Suprapubic skin (tissue), 4 donors: ENCODE measurements around the gene RHBDF1.

Experiments used
- POLR2A ChIP-seq, 2 donors: fragments of 450-650 bp; IDR thresholded peaks; one replicate each; pipeline ENCODE4 v1.6.1; 2017; ENCODE audit warnings: antibody characterized with exemption in 2 of 2, mild to moderate bottlenecking in 2 of 2, moderate library complexity in 2 of 2
- POLR2AphosphoS5 ChIP-seq, 3 donors: sonication (generic); formaldehyde crosslinking; IDR thresholded peaks; one replicate each; pipeline ENCODE4 v1.6.1; 2017; ENCODE audit warnings: antibody characterized with exemption in 3 of 3
- TF ChIP-seq, protein P1 (sequence below), 2 donors: fragments of 200-600 bp in 1 of 2; fragments of 450-650 bp in 1 of 2; sonication (generic) in 1 of 2; IDR thresholded peaks; one replicate each; pipeline ENCODE4 v1.5.1; 2016 to 2019; ENCODE audit warnings: antibody characterized with exemption in 2 of 2, mild to moderate bottlenecking in 1 of 2, moderate library complexity in 1 of 2

DNA sequence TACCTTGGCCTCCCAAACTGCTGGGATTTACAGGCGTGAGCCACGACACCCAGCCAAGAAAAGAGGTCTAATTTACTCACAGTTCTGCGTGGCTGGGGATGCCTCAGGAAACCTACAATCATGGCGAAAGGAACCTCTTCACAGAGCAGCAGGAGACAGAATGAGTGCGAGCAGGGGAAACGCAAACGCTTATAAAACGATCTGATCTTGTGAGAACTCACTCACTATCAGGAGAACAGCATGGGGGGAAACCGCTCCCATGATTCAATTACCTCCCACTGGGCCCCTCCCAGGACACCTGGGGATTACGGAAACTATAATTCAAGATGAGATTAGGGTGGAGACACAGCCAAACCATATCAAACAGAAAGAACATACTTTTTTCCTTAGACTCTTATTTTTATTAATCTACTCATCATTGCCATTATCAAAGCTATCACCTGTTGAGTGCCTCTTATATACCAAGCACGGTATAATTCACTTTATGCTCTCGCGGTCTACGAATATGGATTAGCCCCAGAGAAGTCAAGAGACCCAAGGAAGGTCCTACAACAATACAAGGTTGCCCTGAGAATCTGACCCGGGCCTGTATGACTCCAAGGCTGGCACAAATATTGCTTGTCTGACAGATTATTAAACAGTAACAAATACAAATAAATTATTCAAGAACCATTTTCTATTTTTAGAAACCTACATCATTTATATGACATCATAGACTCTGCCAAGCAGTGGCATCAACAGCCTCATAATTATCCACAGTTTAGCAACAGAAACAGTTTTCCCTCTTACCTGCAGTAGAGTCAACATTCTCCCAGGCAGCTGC lies 21.5 kb downstream of the RHBDF1 start:
- TF ChIP-seq, protein P1, sequence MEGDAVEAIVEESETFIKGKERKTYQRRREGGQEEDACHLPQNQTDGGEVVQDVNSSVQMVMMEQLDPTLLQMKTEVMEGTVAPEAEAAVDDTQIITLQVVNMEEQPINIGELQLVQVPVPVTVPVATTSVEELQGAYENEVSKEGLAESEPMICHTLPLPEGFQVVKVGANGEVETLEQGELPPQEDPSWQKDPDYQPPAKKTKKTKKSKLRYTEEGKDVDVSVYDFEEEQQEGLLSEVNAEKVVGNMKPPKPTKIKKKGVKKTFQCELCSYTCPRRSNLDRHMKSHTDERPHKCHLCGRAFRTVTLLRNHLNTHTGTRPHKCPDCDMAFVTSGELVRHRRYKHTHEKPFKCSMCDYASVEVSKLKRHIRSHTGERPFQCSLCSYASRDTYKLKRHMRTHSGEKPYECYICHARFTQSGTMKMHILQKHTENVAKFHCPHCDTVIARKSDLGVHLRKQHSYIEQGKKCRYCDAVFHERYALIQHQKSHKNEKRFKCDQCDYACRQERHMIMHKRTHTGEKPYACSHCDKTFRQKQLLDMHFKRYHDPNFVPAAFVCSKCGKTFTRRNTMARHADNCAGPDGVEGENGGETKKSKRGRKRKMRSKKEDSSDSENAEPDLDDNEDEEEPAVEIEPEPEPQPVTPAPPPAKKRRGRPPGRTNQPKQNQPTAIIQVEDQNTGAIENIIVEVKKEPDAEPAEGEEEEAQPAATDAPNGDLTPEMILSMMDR (IDR thresholded peaks at IDR 0.05) = no peak
- TF ChIP-seq POLR2A (IDR thresholded peaks at IDR 0.05) = no peak
- no peak for TF ChIP-seq POLR2AphosphoS5 (IDR thresholded peaks at IDR 0.05)
